ENCODE measurements around the gene VOPP1.

- TF ChIP-seq CTCF (conservative IDR thresholded peaks at IDR 0.05 in 1 of 2, IDR thresholded peaks at IDR 0.05 in 1 of 2; ENCODE audit: extremely low read depth in 1 of 2, insufficient read depth in 1 of 2, low read depth in 1 of 2, low read length in 2 of 2) (no peak), EZH2 (IDR thresholded peaks at IDR 0.05; ENCODE audit: borderline replicate concordance, low read length) (no peak)
Observed at GRCh38 chr7:55437375-55437774, 134.9 kb downstream of the VOPP1 start.

Data from mammary epithelial cell (primary cell).